NCI-H1105 treated with DMSO at 0.1 percent for 48 hours (cell line): ENCODE results near the gene DIP2C.
"Not testable (repeated sequence)": the region's sequence is repeated elsewhere in the genome, so short reads cannot be mapped to it uniquely, and the experiment has no call there.

Experiments
- DNase-seq: peaks from one replicate; lab custom pipeline; 2025; lab: John Stamatoyannopoulos, UW

Gene DIP2C

GRCh38 chr10:451856-452255 lies 237.6 kb downstream of the DIP2C start:
- DNase-seq = no peak

GRCh38 chr10:451021-451471 lies 238.4 kb downstream of the DIP2C start:
- DNase-seq = no peak

GRCh38 chr10:450463-450862 lies 239.0 kb downstream of the DIP2C start:
- DNase-seq = no peak

GRCh38 chr10:449331-449730 lies 240.1 kb downstream of the DIP2C start:
- DNase-seq = not testable (repeated sequence)

GRCh38 chr10:443459-443858 lies 246.0 kb downstream of the DIP2C start:
- no peak for DNase-seq

GRCh38 chr10:442209-442608 lies 247.3 kb downstream of the DIP2C start:
- DNase-seq = no peak

- DNase-seq = no peak
Observed at GRCh38 chr10:441659-442058, 247.8 kb downstream of the DIP2C start.

- no peak for DNase-seq
Observed at GRCh38 chr10:440127-440526, 249.3 kb downstream of the DIP2C start.

GRCh38 chr10:437698-438490 lies 251.6 kb downstream of the DIP2C start:
- DNase-seq = no peak

- no peak for DNase-seq
Observed at GRCh38 chr10:436911-437665, 252.4 kb downstream of the DIP2C start.

- DNase-seq = no peak
Observed at GRCh38 chr10:436013-436697, 253.3 kb downstream of the DIP2C start.

- DNase-seq = no peak
Observed at GRCh38 chr10:435397-435796, 254.1 kb downstream of the DIP2C start.

- no peak for DNase-seq
Observed at GRCh38 chr10:429696-430095, 259.8 kb downstream of the DIP2C start.

GRCh38 chr10:427761-428519 lies 261.5 kb downstream of the DIP2C start:
- peak; percentile 41 for DNase-seq

GRCh38 chr10:425365-425764 lies 264.1 kb downstream of the DIP2C start:
- DNase-seq = not testable (repeated sequence)

GRCh38 chr10:424724-425123 lies 264.7 kb downstream of the DIP2C start:
- not testable (repeated sequence) for DNase-seq

- DNase-seq = no peak
Observed at GRCh38 chr10:423178-423577, 266.3 kb downstream of the DIP2C start.

- no peak for DNase-seq
Observed at GRCh38 chr10:422675-423074, 266.8 kb downstream of the DIP2C start.

GRCh38 chr10:422241-422640 lies 267.2 kb downstream of the DIP2C start:
- DNase-seq = no peak

GRCh38 chr10:421170-421569 lies 268.3 kb downstream of the DIP2C start:
- no peak for DNase-seq

- DNase-seq = no peak
Observed at GRCh38 chr10:420154-421121, 269.0 kb downstream of the DIP2C start.
